ENCODE results near the gene CEP135. TPM values are rescaled to one million over a fixed set of nuclear protein-coding genes. Genes with fewer than 3 reads are reported as not detected.
"Not testable (repeated sequence)": the region's sequence is repeated elsewhere in the genome, so short reads cannot be mapped to it uniquely, and the experiment has no call there.

The CEP135 gene
- total RNA-seq, 1 donor from 2014 or later: 8.2 TPM

GRCh38 chr4:55964046-55964445 lies 15.3 kb downstream of the CEP135 start:
- no peaks in the 10 kb centered on the region for H3K79me2 ChIP-seq (ENCODE audit: insufficient read depth, low read length)
- H3K36me3 Mint-ChIP-seq (ENCODE audit: low read depth, unreplicated experiment): peaks cover 2% of the 10 kb centered on the region
- H3K4me2 ChIP-seq (ENCODE audit: low read length): no peak overlapping the region
- FAIRE-seq (no peak), DNase-seq (ENCODE audit: low read depth) (no peak)
- peaks cover 3% of the 10 kb centered on the region for H3K4me1 Mint-ChIP-seq (ENCODE audit: low read depth, unreplicated experiment)
- peaks cover 10% of the 10 kb centered on the region for H3K36me3 ChIP-seq (ENCODE audit: insufficient read depth, low read length)
- no peak overlapping the region for H3K9ac ChIP-seq (ENCODE audit: low read length)
- no peaks in the 10 kb centered on the region for H3K9me3 ChIP-seq (ENCODE audit: insufficient read depth, low read depth, low read length)
- H3K27me3 Mint-ChIP-seq (ENCODE audit: low read depth, unreplicated experiment): no peaks in the 10 kb centered on the region
- no peak overlapping the region for H3K4me3 Mint-ChIP-seq (ENCODE audit: unreplicated experiment)
- H3K27me3 ChIP-seq (ENCODE audit: insufficient read depth, low read length): no peaks in the 10 kb centered on the region
- TF ChIP-seq CTCF (IDR thresholded peaks at IDR 0.05; ENCODE audit: insufficient read depth, low read depth, low read length) (no peak), EZH2 (IDR thresholded peaks at IDR 0.05; ENCODE audit: insufficient read depth, low read length) (no peak)
- H3K4me1 ChIP-seq (ENCODE audit: insufficient read depth, low read length): peaks cover 4% of the 10 kb centered on the region
- H3K4me3 ChIP-seq (ENCODE audit: insufficient read depth, low read depth, low read length): no peak overlapping the region
- H4K20me1 ChIP-seq (ENCODE audit: insufficient read depth, low read length): no peaks in the 10 kb centered on the region
- H2AFZ ChIP-seq (ENCODE audit: low read depth, low read length): no peak overlapping the region
- no peaks in the 10 kb centered on the region for H3K9me3 Mint-ChIP-seq (ENCODE audit: unreplicated experiment)
- no peak overlapping the region for H3K27ac ChIP-seq (ENCODE audit: low read depth, low read length)
- H3K27ac Mint-ChIP-seq (ENCODE audit: unreplicated experiment): no peak overlapping the region

GRCh38 chr4:55965585-55965984 lies 16.8 kb downstream of the CEP135 start:
- DNase-seq (ENCODE audit: low read depth) (no peak), FAIRE-seq (no peak)
- Mint-ChIP-seq H3K9me3 (ENCODE audit: unreplicated experiment) (no peaks in the 10 kb centered on the region), H3K27me3 (ENCODE audit: low read depth, unreplicated experiment) (no peaks in the 10 kb centered on the region), H3K36me3 (ENCODE audit: low read depth, unreplicated experiment) (peaks cover 2% of the 10 kb centered on the region), H3K27ac (ENCODE audit: unreplicated experiment) (no peak overlapping the region), H3K4me3 (ENCODE audit: unreplicated experiment) (no peak overlapping the region), H3K4me1 (ENCODE audit: low read depth, unreplicated experiment) (peaks cover 3% of the 10 kb centered on the region)
- H3K9ac ChIP-seq (ENCODE audit: low read length): no peak overlapping the region
- H3K4me2 ChIP-seq (ENCODE audit: low read length): no peak overlapping the region
- H3K4me3 ChIP-seq (ENCODE audit: insufficient read depth, low read depth, low read length): no peak overlapping the region
- no peaks in the 10 kb centered on the region for H4K20me1 ChIP-seq (ENCODE audit: insufficient read depth, low read length)
- TF ChIP-seq CTCF (IDR thresholded peaks at IDR 0.05; ENCODE audit: insufficient read depth, low read depth, low read length): no peak
- no peak for TF ChIP-seq EZH2 (IDR thresholded peaks at IDR 0.05; ENCODE audit: insufficient read depth, low read length)
- no peak overlapping the region for H3K27ac ChIP-seq (ENCODE audit: low read depth, low read length)
- peaks cover 4% of the 10 kb centered on the region for H3K4me1 ChIP-seq (ENCODE audit: insufficient read depth, low read length)
- peaks cover 10% of the 10 kb centered on the region for H3K36me3 ChIP-seq (ENCODE audit: insufficient read depth, low read length)
- no peaks in the 10 kb centered on the region for H3K27me3 ChIP-seq (ENCODE audit: insufficient read depth, low read length)
- H3K9me3 ChIP-seq (ENCODE audit: insufficient read depth, low read depth, low read length): no peaks in the 10 kb centered on the region
- H3K79me2 ChIP-seq (ENCODE audit: insufficient read depth, low read length): no peaks in the 10 kb centered on the region
- no peak overlapping the region for H2AFZ ChIP-seq (ENCODE audit: low read depth, low read length)

- not testable (repeated sequence) for H3K4me2 ChIP-seq (ENCODE audit: low read length); H3K4me3 ChIP-seq (ENCODE audit: insufficient read depth, low read depth, low read length); H3K36me3 ChIP-seq (ENCODE audit: insufficient read depth, low read length); H3K9me3 Mint-ChIP-seq (ENCODE audit: unreplicated experiment); H3K36me3 Mint-ChIP-seq (ENCODE audit: low read depth, unreplicated experiment); H2AFZ ChIP-seq (ENCODE audit: low read depth, low read length); H3K27me3 ChIP-seq (ENCODE audit: insufficient read depth, low read length); H3K27ac ChIP-seq (ENCODE audit: low read depth, low read length); H3K9ac ChIP-seq (ENCODE audit: low read length); H3K4me1 ChIP-seq (ENCODE audit: insufficient read depth, low read length); H3K27ac Mint-ChIP-seq (ENCODE audit: unreplicated experiment); FAIRE-seq; DNase-seq (ENCODE audit: low read depth); H3K27me3 Mint-ChIP-seq (ENCODE audit: low read depth, unreplicated experiment); H3K79me2 ChIP-seq (ENCODE audit: insufficient read depth, low read length); H3K9me3 ChIP-seq (ENCODE audit: insufficient read depth, low read depth, low read length); H3K4me1 Mint-ChIP-seq (ENCODE audit: low read depth, unreplicated experiment); H4K20me1 ChIP-seq (ENCODE audit: insufficient read depth, low read length); H3K4me3 Mint-ChIP-seq (ENCODE audit: unreplicated experiment)
Observed at GRCh38 chr4:55966324-55966723, 17.6 kb downstream of the CEP135 start.

Data from astrocyte (in vitro differentiated cells and primary cell).